Measurements from ENCODE around the gene ALDH18A1.

ALDH18A1 gene

DNA sequence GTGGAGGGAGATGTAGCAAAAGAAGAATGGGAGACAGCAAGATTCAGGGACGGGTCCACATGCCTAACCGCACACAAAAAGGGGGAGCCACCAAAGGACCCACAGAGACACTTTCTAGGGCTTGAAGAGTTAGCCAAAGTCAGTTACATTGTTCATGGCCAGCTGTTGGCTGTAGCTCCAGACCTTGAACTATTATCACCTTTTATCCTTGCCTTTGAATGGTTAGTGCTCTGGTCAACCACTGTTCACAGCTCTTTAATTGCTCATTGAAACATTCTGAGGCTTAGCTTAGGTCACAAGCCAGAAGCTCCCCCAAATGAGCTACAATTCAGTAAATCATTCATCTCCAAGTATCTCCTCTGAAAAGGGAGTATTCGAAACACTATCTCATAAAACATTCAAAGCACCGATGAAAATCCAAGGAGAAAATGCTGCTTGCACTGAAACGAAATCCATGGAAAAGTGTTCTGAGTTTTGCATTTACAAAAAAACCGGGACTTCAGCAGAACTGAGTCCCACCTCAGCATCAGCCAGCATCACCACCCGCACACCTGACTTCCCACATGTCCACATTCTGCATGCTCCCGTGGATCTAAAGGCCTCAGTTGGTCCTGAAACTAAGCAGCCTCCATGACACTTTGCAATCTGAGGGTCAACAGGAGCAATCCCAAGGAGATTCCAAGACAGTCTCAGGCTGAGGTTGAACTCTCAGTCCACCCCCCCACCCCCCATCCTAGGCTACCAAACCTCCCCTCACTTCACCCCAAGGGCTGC is 99.3 kb downstream of the ALDH18A1 start:
- no peak for DNase-seq (ENCODE audit: low spot score)
